PC-9 (cell line): ENCODE data around the gene ANXA6. TPM values are rescaled to one million over a fixed set of nuclear protein-coding genes. Genes with fewer than 3 reads are reported as not detected.

Experiments
- BruUV-seq: library from RNA; stranded (reverse); fragments of 400-500 nt; replicated peaks from 2 replicates; lab custom pipeline; 2021; lab: Mats Ljungman, UMichigan
- CTCF ChIA-PET: fragments of 300-600 bp; sonication (Branson Sonifier 250); formaldehyde crosslinking; loops from one replicate; lab custom pipeline; 2022; ENCODE audit warnings: antibody characterized with exemption; lab: Charles Lee
- POLR2A ChIA-PET: fragments of 300-600 bp; sonication (Branson Sonifier 250); formaldehyde crosslinking; loops from one replicate; lab custom pipeline; 2022; ENCODE audit warnings: antibody characterized with exemption; ENCODE audit not compliant: unreplicated experiment; lab: Charles Lee
- DNase-seq, 2 experiments: peaks; one replicate each; pipeline versions ENCODE4 v3.0.0 to v3.0.0-alpha.2; 2015 to 2022; ENCODE audit warnings: mixed read lengths in 1 of 2
- H2AFZ ChIP-seq: fragments of 200-600 bp; sonication (generic); 2 replicates; pipeline ENCODE4 v1.8.1; 2017; ENCODE audit warnings: antibody characterized with exemption
- H3F3A ChIP-seq: fragments of 200-600 bp; sonication (generic); 2 replicates; pipeline ENCODE4 v1.8.1; 2017; ENCODE audit warnings: antibody characterized with exemption, mild to moderate bottlenecking, low read depth; ENCODE audit not compliant: insufficient read depth
- H3K27ac ChIP-seq: fragments of 200-600 bp; sonication (generic); 2 replicates; pipeline ENCODE4 v1.6.1; 2016; ENCODE audit warnings: mixed run types
- H3K27me3 ChIP-seq: fragments of 200-600 bp; sonication (generic); 2 replicates; pipeline ENCODE4 v1.6.1; 2016; ENCODE audit warnings: low read depth, mixed run types; ENCODE audit not compliant: insufficient read depth
- H3K36me3 ChIP-seq: fragments of 200-600 bp; sonication (generic); 2 replicates; pipeline ENCODE4 v1.6.1; 2016; ENCODE audit warnings: low read depth, mixed run types
- H3K4me1 ChIP-seq: fragments of 200-600 bp; sonication (generic); replicated peaks from 2 replicates; pipeline ENCODE4 v1.6.1; 2016; ENCODE audit warnings: mixed run types; ENCODE audit not compliant: insufficient read depth
- H3K4me2 ChIP-seq: fragments of 200-600 bp; sonication (generic); 2 replicates; pipeline ENCODE4 v1.6.1; 2017; ENCODE audit warnings: mixed run types
- H3K4me3 ChIP-seq: fragments of 200-600 bp; sonication (generic); 2 replicates; pipeline ENCODE4 v1.6.1; 2016; ENCODE audit warnings: mixed run types
- H3K79me2 ChIP-seq: fragments of 200-600 bp; sonication (generic); 2 replicates; pipeline ENCODE4 v1.6.1; 2017; ENCODE audit warnings: low read depth, mixed run types
- H3K9me2 ChIP-seq: fragments of 200-600 bp; sonication (generic); 2 replicates; pipeline ENCODE4 v1.8.1; 2017; ENCODE audit warnings: mild to moderate bottlenecking; ENCODE audit not compliant: insufficient read depth
- H3K9me3 ChIP-seq: fragments of 200-600 bp; sonication (generic); 2 replicates; pipeline ENCODE4 v1.8.1; 2016; ENCODE audit warnings: low read depth; ENCODE audit not compliant: insufficient read depth
- H4K20me1 ChIP-seq: fragments of 200-600 bp; sonication (generic); 2 replicates; pipeline ENCODE4 v1.8.1; 2017; ENCODE audit not compliant: insufficient read depth
- EZH2 ChIP-seq: fragments of 200-600 bp; sonication (generic); IDR thresholded peaks from 2 replicates; pipeline ENCODE4 v1.8.0; 2017; ENCODE audit warnings: antibody characterized with exemption, low read depth
- intact Hi-C: fragments of 100-400 bp; cut with micrococcal nuclease; formaldehyde crosslinking; loops from one replicate; pipeline ENCODE4 v1.10.0; 2022; ENCODE audit not compliant: unreplicated experiment
- total RNA-seq: library from RNA; stranded (reverse); gene quantifications from 2 replicates; pipeline ENCODE4 v1.2.3, GENCODE V29; 2021
- TF ChIP-seq, protein P1 (sequence below): fragments of 200-600 bp; sonication (generic); conservative IDR thresholded peaks from 2 replicates; pipeline ENCODE4 v1.6.1; 2017; ENCODE audit warnings: mixed run types, antibody characterized with exemption, mild to moderate bottlenecking, moderate library complexity

ANXA6 gene
- total RNA-seq, 1 experiment from 2014 or later: 22.4 TPM

DNA sequence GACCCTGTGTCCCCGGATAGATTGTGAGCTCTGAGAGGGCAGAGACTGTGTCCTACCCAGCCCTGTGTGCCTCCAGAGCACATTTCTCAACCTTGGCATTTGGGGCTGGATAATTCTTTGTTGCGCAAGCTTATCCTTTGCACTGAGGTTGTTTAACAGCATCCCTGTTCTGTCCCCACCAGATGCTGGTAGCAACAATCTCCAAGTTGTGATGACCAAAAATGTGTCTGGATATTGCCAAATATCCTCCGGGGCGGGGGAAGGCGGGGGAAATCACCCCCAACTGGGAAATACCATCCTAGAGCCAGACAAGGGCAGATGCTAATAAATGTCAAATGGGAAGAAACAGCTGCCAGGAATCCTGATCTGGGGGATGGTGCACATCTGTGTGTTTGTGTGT lies 52.8 kb downstream of the ANXA6 start:
- Histone ChIP-seq H4K20me1 (no peaks in the 10 kb centered on the region), H3F3A (peaks cover 7% of the 10 kb centered on the region; the same call in 1 of the 2 replicates), H2AFZ (no peak overlapping the region), H3K9me3 (no peaks in the 10 kb centered on the region), H3K4me3 (no peak overlapping the region), H3K79me2 (no peaks in the 10 kb centered on the region), H3K27ac (no peak overlapping the region), H3K4me2 (no peak overlapping the region), H3K4me1 (peaks cover 9% of the 10 kb centered on the region), H3K27me3 (no peaks in the 10 kb centered on the region), H3K36me3 (no peaks in the 10 kb centered on the region), H3K9me2 (no peaks in the 10 kb centered on the region)
- intact Hi-C loops: no loop called here
- DNase-seq: no peak
- POLR2A ChIA-PET: interaction anchor here (0.7 kb wide), 1 partner anchor 550 kb away, joined by 3 read pairs; no protein-coding TSS in a partner anchor
- no TSS peak for BruUV-seq
- CTCF ChIA-PET: no interaction called here
- TF ChIP-seq EZH2: no peak
- TF ChIP-seq, protein P1, sequence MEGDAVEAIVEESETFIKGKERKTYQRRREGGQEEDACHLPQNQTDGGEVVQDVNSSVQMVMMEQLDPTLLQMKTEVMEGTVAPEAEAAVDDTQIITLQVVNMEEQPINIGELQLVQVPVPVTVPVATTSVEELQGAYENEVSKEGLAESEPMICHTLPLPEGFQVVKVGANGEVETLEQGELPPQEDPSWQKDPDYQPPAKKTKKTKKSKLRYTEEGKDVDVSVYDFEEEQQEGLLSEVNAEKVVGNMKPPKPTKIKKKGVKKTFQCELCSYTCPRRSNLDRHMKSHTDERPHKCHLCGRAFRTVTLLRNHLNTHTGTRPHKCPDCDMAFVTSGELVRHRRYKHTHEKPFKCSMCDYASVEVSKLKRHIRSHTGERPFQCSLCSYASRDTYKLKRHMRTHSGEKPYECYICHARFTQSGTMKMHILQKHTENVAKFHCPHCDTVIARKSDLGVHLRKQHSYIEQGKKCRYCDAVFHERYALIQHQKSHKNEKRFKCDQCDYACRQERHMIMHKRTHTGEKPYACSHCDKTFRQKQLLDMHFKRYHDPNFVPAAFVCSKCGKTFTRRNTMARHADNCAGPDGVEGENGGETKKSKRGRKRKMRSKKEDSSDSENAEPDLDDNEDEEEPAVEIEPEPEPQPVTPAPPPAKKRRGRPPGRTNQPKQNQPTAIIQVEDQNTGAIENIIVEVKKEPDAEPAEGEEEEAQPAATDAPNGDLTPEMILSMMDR: no peak

DNA sequence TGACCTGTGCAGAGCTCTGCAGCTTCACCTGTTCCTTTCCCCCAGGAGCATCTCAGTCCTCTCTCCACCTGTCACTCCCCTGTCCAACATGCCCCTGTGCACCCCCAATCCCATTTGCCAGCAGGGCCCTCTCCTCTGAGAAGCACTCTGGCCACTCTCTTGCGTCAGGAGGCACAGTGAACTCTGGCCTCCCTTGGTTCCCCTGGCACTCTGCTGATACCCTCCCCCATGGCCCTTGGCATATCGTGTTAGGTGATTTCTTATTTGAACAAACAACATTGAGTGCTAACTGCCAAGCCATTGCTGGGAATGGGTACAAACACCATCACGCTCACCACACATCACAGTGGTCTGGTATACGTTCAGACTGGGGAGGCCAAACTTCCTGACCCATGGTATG lies 55.8 kb downstream of the ANXA6 start:
- intact Hi-C loops: no loop called here
- Histone ChIP-seq H3K4me3 (no peak overlapping the region), H3K4me2 (no peak overlapping the region), H3K27me3 (no peaks in the 10 kb centered on the region), H3K9me2 (no peaks in the 10 kb centered on the region), H3F3A (peaks cover 7% of the 10 kb centered on the region; the same call in 1 of the 2 replicates), H2AFZ (no peak overlapping the region), H4K20me1 (no peaks in the 10 kb centered on the region), H3K4me1 (peaks cover 14% of the 10 kb centered on the region), H3K36me3 (no peaks in the 10 kb centered on the region), H3K79me2 (no peaks in the 10 kb centered on the region), H3K27ac (no peak overlapping the region), H3K9me3 (no peaks in the 10 kb centered on the region)
- TF ChIP-seq, protein P1: no peak
- no peak for TF ChIP-seq EZH2
- ChIA-PET POLR2A (no interaction called here), CTCF (interaction anchor here (0.6 kb wide), 1 partner anchor 18 kb away, joined by 5 read pairs; no protein-coding TSS in a partner anchor)
- BruUV-seq: no TSS peak
- no peak for DNase-seq

DNA sequence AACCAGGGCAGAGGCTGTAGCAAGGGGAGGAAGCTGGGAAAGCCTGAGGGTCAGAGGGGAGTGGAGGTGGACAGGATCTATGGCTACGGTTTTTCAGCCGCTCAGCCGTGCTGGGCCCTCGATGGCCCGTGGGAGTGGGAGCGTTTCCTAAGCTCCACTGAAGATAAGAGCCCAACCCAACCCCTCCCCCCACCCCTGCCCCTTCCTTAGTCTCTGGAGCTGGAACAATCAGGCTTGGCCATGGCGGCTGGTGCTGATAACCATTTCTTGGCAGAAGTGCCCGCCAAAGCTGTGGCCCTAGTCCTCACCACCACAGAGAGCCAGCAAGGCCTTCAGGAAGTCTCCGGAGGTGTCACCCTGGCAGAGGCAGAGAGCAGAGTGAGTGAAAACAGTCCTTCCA lies 56.4 kb downstream of the ANXA6 start:
- ChIA-PET CTCF (interaction anchor here (0.6 kb wide), 1 partner anchor 17 kb away, joined by 5 read pairs; no protein-coding TSS in a partner anchor), POLR2A (no interaction called here)
- Histone ChIP-seq H2AFZ (no peak overlapping the region), H3K4me2 (no peak overlapping the region), H3K27me3 (no peaks in the 10 kb centered on the region), H3K9me3 (no peaks in the 10 kb centered on the region), H3K27ac (no peak overlapping the region), H3K9me2 (no peaks in the 10 kb centered on the region), H3K36me3 (no peaks in the 10 kb centered on the region), H3K79me2 (no peaks in the 10 kb centered on the region), H3K4me3 (no peak overlapping the region), H3K4me1 (peaks cover 19% of the 10 kb centered on the region), H3F3A (peaks cover 7% of the 10 kb centered on the region; the same call in 1 of the 2 replicates), H4K20me1 (no peaks in the 10 kb centered on the region)
- intact Hi-C loops: no loop called here
- BruUV-seq: no TSS peak
- no peak for DNase-seq
- no peak for TF ChIP-seq EZH2
- TF ChIP-seq, protein P1: no peak
